Measurements from ENCODE around the gene KCTD1. TPM values are rescaled to one million over a fixed set of nuclear protein-coding genes. Genes with fewer than 3 reads are reported as not detected.

Gene KCTD1
- total and polyA plus RNA-seq, 4 donors = 0.78 to 2.9 (median 2.0) TPM

DNA sequence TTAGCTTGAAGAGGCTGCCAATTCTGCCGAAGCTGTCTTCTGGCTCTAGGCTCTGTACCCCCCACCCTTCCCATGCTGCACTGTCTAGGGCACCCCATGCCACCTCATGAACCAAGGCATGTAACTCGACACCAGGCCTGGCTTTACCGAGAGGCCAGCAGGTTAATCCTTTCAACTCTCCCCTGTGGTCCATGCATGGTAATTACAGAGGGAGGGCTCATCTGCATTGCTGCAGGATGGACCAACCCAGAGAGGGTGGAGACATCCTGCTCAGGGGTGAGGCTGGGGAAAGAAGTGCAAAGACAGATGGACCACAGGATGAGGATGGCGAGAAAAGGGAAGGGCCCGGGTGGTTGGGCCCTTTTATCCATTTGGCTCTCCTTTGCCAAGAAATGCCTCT lies 65.8 kb downstream of the KCTD1 start:
- no peaks in the 10 kb centered on the region for H3K36me3 ChIP-seq (ENCODE audit: control insufficient read depth in 4 of 4, insufficient read depth in 3 of 4, low read depth in 1 of 4, low read length in 3 of 4)
- H3K4me1 ChIP-seq (ENCODE audit: control insufficient read depth in 4 of 4, insufficient read depth in 4 of 4, low read length in 3 of 4) = no peaks in the 10 kb centered on the region
- no peaks in the 10 kb centered on the region for H3K27me3 ChIP-seq (ENCODE audit: control insufficient read depth in 4 of 4, insufficient read depth in 4 of 4, low read length in 3 of 4)
- H3K9ac ChIP-seq (ENCODE audit: low read depth in 1 of 2, low read length in 2 of 2) = no peak overlapping the region
- H3K27ac ChIP-seq (ENCODE audit: low read depth in 1 of 2, low read length in 2 of 2) = no peak overlapping the region
- DNase-seq (ENCODE audit: low spot score) = no peak
- 70% methylated on average over 5 of the region's 5 CpGs for WGBS
- H3K9me3 ChIP-seq (ENCODE audit: control insufficient read depth in 4 of 4, low read length in 3 of 4) = no peaks in the 10 kb centered on the region
- no peak overlapping the region for H3K4me3 ChIP-seq (ENCODE audit: low read depth in 1 of 3, low read length in 3 of 3)
- no peak for TF ChIP-seq MAX (IDR thresholded peaks at IDR 0.05)
- no peak for TF ChIP-seq RXRA (IDR thresholded peaks at IDR 0.05)
- no peak for TF ChIP-seq YY1 (IDR thresholded peaks at IDR 0.05)
- TF ChIP-seq ZBTB33 (IDR thresholded peaks at IDR 0.05) = no peak
- TF ChIP-seq EGR1 (IDR thresholded peaks at IDR 0.05; ENCODE audit: low read depth in 2 of 2) = no peak
- no peak for TF ChIP-seq CTCF (IDR thresholded peaks at IDR 0.05; ENCODE audit: low read depth, low read length, missing input control)
- no peak for TF ChIP-seq NR2F2 (IDR thresholded peaks at IDR 0.05)
- TF ChIP-seq SP1 (IDR thresholded peaks at IDR 0.05) = no peak

GRCh38 chr18:26480897-26481795 lies 67.2 kb downstream of the KCTD1 start:
- no peak for DNase-seq (ENCODE audit: low spot score)
- Histone ChIP-seq H3K4me3 (ENCODE audit: low read depth in 1 of 3, low read length in 3 of 3) (no peak overlapping the region), H3K9ac (ENCODE audit: low read depth in 1 of 2, low read length in 2 of 2) (no peak overlapping the region), H3K27me3 (ENCODE audit: control insufficient read depth in 4 of 4, insufficient read depth in 4 of 4, low read length in 3 of 4) (no peaks in the 10 kb centered on the region), H3K36me3 (ENCODE audit: control insufficient read depth in 4 of 4, insufficient read depth in 3 of 4, low read depth in 1 of 4, low read length in 3 of 4) (no peaks in the 10 kb centered on the region), H3K9me3 (ENCODE audit: control insufficient read depth in 4 of 4, low read length in 3 of 4) (no peaks in the 10 kb centered on the region), H3K27ac (ENCODE audit: low read depth in 1 of 2, low read length in 2 of 2) (no peak overlapping the region), H3K4me1 (ENCODE audit: control insufficient read depth in 4 of 4, insufficient read depth in 4 of 4, low read length in 3 of 4) (no peaks in the 10 kb centered on the region)
- 85% methylated on average over 8 of the region's 8 CpGs for WGBS
- TF ChIP-seq MAX (IDR thresholded peaks at IDR 0.05) (no peak), YY1 (IDR thresholded peaks at IDR 0.05) (no peak), JUND (IDR thresholded peaks at IDR 0.05) (no peak), NR2F2 (IDR thresholded peaks at IDR 0.05) (no peak), EGR1 (IDR thresholded peaks at IDR 0.05; ENCODE audit: low read depth in 2 of 2) (no peak), ZBTB33 (IDR thresholded peaks at IDR 0.05) (no peak), CTCF (IDR thresholded peaks at IDR 0.05; ENCODE audit: low read depth, low read length, missing input control) (no peak), GABPA (IDR thresholded peaks at IDR 0.05 in 1 of 2, conservative IDR thresholded peaks at IDR 0.05 in 1 of 2) (no peak), HNF4G (IDR thresholded peaks at IDR 0.05) (no peak), SP1 (IDR thresholded peaks at IDR 0.05) (no peak), TAF1 (conservative IDR thresholded peaks at IDR 0.05) (no peak), REST (IDR thresholded peaks at IDR 0.05) (no peak)
- TF ChIP-seq, protein P1, sequence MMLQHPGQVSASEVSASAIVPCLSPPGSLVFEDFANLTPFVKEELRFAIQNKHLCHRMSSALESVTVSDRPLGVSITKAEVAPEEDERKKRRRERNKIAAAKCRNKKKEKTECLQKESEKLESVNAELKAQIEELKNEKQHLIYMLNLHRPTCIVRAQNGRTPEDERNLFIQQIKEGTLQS (IDR thresholded peaks at IDR 0.05) = no peak
